Heart left ventricle (tissue), 16 donors: ENCODE measurements around the gene RGS9. TPM values are rescaled to one million over a fixed set of nuclear protein-coding genes. Genes with fewer than 3 reads are reported as not detected.

Source experiments
- ATAC-seq, 4 donors: fragments of 200-7000 bp; cut with Tn5 transposase; one replicate each; pipeline ENCODE4 v1.9.1; 2020 to 2022; ENCODE audit warnings: moderate library complexity in 4 of 4, mild to moderate bottlenecking in 3 of 4, moderate number of reproducible peaks in 1 of 4
- DNase-seq, 5 donors: peaks; one replicate each; pipeline ENCODE4 v3.0.0-alpha.2; 2020
- H3K27ac ChIP-seq, 12 donors: fragments of 200-600 bp; sonication (generic) in 4 of 12; one replicate each; pipeline versions ENCODE4 v1.5.0 to v1.8.0; 2016 to 2022; ENCODE audit warnings: mild to moderate bottlenecking in 2 of 12
- H3K27me3 ChIP-seq, 9 donors: fragments of 200-600 bp; sonication (generic) in 2 of 9; one replicate each; pipeline versions ENCODE4 v1.5.1 to v1.8.0; 2016 to 2022; ENCODE audit warnings: mild to moderate bottlenecking in 3 of 9
- H3K36me3 ChIP-seq, 9 donors: fragments of 200-600 bp; sonication (generic) in 2 of 9; one replicate each; pipeline versions ENCODE4 v1.5.0 to v1.8.0; 2018 to 2022; ENCODE audit warnings: mild to moderate bottlenecking in 2 of 9
- H3K4me1 ChIP-seq, 12 donors: fragments of 200-600 bp; sonication (generic) in 4 of 12; one replicate each; pipeline versions ENCODE4 v1.5.0 to v1.8.0; 2016 to 2022; ENCODE audit warnings: mild to moderate bottlenecking in 3 of 12
- H3K4me3 ChIP-seq, 12 donors: fragments of 200-600 bp; sonication (generic) in 4 of 12; one replicate each; pipeline versions ENCODE4 v1.5.0 to v1.8.0; 2017 to 2022; ENCODE audit warnings: mild to moderate bottlenecking in 9 of 12, moderate library complexity in 4 of 12
- H3K9me3 ChIP-seq, 12 donors: fragments of 200-600 bp; sonication (generic) in 4 of 12; one replicate each; pipeline versions ENCODE4 v1.5.0 to v1.8.0; 2016 to 2022; ENCODE audit warnings: mild to moderate bottlenecking in 1 of 12
- CTCF ChIP-seq, 12 donors: fragments of 200-600 bp; sonication (generic) in 4 of 12; IDR thresholded peaks; one replicate each; pipeline versions ENCODE4 v1.5.0 to v1.8.0; 2018 to 2022; ENCODE audit warnings: antibody characterized with exemption in 12 of 12, mild to moderate bottlenecking in 5 of 12
- POLR2A ChIP-seq, 2 donors: fragments of 450-650 bp; IDR thresholded peaks; one replicate each; pipeline ENCODE4 v1.6.1; 2017; ENCODE audit warnings: antibody characterized with exemption in 2 of 2, mild to moderate bottlenecking in 2 of 2, moderate library complexity in 2 of 2
- WGBS, 4 donors: extraction: QIAGEN DNeasy Blood & Tissue Kit in 2 of 4; methylation state at CpG; one replicate each; pipeline versions ENCODE4 v1.1.5 to v1.1.7; 2013 to 2018; 5-methylcytosine and 5-hydroxymethylcytosine counted together
- intact Hi-C, 10 donors: fragments of 100-400 bp; cut with DNase I; formaldehyde crosslinking; loops; one replicate each; pipeline versions ENCODE4 v1.11.1 to v1.14.2; 2022
- polyA plus RNA-seq, 2 donors: library from polyadenylated mRNA; stranded (reverse); fragments of 200-250 nt; gene quantifications; one replicate each; pipeline ENCODE4 v1.2.3, GENCODE V29; 2013
- total RNA-seq, 9 donors: library from RNA; depleted of rRNA in 2 of 9; stranded (reverse); fragments of >200 nt in 2 of 9; fragmentation: NEBNext Ultra II Directional in 3 of 9; extraction: Animal tissue kit (Norgen Biotek cat#: 25700) in 3 of 9; gene quantifications; one replicate each; pipeline versions ENCODE4 v1.1.0 to v1.2.4, GENCODE V29; 2016 to 2023
- donor health status: ischemic (EF 13 %, LVEDD 7.1; RV severe dilation, severe dysfunction).
- donor health status: healthy with polysubstance abuse.
- donor health status: DM: no; HTN: yes; CAD: no.
- donor health status: DM: no; HTN: no; CAD: no.
- donor health status: ischemic (EF 25% LVEDD 6.9; RV normal size, moderate dysfunction).
- donor health status: ischemic (EF 25% LVEDD 5.7; RV mildly dilated, moderate dysfunction).
- donor health status: healthy.
- donor health status: DM: yes; HTN: yes; CAD: no.
- donor health status: ischemic (EF 35%, LVEDD 5.7; RV mildly dilated, moderate dysfunction).
- donor health status: nonischemic (EF 11% LVEDD 7.7; RV severe dilation, severe dysfunction).
- donor health status: DM: yes; HTN: yes; CAD: no.
- donor health status: PGD.
- donor health status: ischemic (EF 29% LVEDD 5.4; RV normal size, mild dysfunction).
- donor health status: nonischemic (EF 23%, LVEDD 6.1; RV moderate dilation, normal function).

RGS9 gene
- total and polyA plus RNA-seq, 11 donors: 0.68 to 5.1 (median 1.4) TPM

DNA sequence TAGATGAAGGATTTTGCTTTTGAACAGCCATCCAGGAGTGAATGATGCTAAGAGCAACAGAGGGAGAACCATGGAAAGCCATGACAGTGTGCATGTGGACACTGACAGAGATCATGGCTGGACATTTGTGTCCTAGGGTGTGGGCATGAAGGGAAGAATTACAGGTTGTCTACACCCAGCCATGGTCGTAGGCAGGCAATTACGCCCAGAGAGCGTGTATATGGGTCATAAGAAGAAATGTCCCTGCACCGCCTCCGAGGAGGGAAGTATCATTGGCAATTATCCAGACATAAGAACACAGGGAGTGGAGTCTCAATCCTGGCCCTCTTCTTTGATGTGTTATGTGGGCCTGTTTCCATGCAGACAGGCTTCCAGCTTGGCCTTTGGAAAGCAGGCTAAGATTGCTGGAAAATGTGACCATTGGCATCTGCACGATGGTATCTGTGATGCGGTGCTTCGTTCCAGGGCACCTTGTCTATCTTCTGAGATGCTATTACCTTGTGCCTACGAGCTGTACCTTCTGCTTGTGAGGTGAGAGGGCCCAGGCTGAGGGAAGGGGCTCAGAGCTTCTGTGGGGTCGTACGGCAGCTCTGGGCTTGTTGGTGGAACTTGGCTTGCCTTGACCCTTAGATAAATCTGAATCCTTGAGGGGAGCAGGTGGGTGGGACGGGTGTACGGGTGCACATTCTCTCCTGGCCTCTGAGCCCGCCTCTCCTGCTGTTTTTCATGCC is 19.8 kb downstream of the RGS9 start:
- Histone ChIP-seq H3K36me3 (no peaks in the 10 kb centered on the region), H3K9me3 (no peaks in the 10 kb centered on the region), H3K4me1 (peaks cover 0 to 9% (median 0%) of the 10 kb centered on the region in 12 donors), H3K27ac (no peak overlapping the region), H3K4me3 (no peak overlapping the region), H3K27me3 (no peaks in the 10 kb centered on the region)
- peak in 1 of 4 donors; percentile 18 for ATAC-seq
- no peak for TF ChIP-seq POLR2A (IDR thresholded peaks at IDR 0.05)
- TF ChIP-seq CTCF (IDR thresholded peaks at IDR 0.05): no peak
- intact Hi-C loops: no loop called here
- WGBS, 4 donors: 81 to 89% (median 85%) methylated on average over 14 of the region's 14 CpGs
- DNase-seq: no peak

DNA sequence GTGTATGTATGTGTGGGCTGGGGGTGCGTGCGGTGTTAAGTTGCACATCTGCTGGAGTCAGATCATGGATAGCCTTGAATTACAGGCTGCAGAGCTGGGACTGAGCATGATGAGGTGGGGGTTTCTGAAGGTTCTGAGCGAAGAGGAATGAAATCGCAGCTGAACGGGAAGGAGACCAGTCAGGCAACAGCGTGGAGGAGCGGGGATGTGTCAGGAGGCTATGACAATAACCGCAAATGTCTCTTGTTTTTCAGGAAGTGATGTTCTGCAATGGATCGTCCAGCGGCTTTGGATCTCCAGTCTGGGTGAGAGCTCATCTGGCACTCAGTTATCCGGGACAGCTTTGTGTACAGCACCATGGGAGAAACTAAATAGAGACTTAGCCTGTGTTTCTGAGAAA is 20.9 kb downstream of the RGS9 start:
- 73 to 89% (median 83%) methylated on average over 11 of the region's 11 CpGs for WGBS, 4 donors
- ATAC-seq: no peak
- intact Hi-C loops: no loop called here

GRCh38 chr17:65158622-65159021 is 21.5 kb downstream of the RGS9 start:
- Histone ChIP-seq H3K27ac (no peak overlapping the region), H3K36me3 (no peaks in the 10 kb centered on the region), H3K4me3 (no peak overlapping the region), H3K27me3 (no peaks in the 10 kb centered on the region), H3K9me3 (no peaks in the 10 kb centered on the region), H3K4me1 (peaks cover 0 to 9% (median 0%) of the 10 kb centered on the region in 12 donors)
- ATAC-seq (no peak), DNase-seq (no peak)
- TF ChIP-seq POLR2A (IDR thresholded peaks at IDR 0.05) (no peak), CTCF (IDR thresholded peaks at IDR 0.05) (no peak)
- intact Hi-C loops: no loop called here
- WGBS, 4 donors: 88 to 96% (median 92%) methylated on average over 2 of the region's 2 CpGs

More for the DNA sequence above, 20.9 kb downstream of the RGS9 start:
- no peak for TF ChIP-seq CTCF (IDR thresholded peaks at IDR 0.05)
- no peak for TF ChIP-seq POLR2A (IDR thresholded peaks at IDR 0.05)
- H3K27ac ChIP-seq: no peak overlapping the region
- no peak for DNase-seq
- no peak overlapping the region for H3K4me3 ChIP-seq
- peaks cover 0 to 9% (median 0%) of the 10 kb centered on the region in 12 donors for H3K4me1 ChIP-seq
- H3K36me3 ChIP-seq: no peaks in the 10 kb centered on the region
- no peaks in the 10 kb centered on the region for H3K9me3 ChIP-seq
- H3K27me3 ChIP-seq: no peaks in the 10 kb centered on the region

DNA sequence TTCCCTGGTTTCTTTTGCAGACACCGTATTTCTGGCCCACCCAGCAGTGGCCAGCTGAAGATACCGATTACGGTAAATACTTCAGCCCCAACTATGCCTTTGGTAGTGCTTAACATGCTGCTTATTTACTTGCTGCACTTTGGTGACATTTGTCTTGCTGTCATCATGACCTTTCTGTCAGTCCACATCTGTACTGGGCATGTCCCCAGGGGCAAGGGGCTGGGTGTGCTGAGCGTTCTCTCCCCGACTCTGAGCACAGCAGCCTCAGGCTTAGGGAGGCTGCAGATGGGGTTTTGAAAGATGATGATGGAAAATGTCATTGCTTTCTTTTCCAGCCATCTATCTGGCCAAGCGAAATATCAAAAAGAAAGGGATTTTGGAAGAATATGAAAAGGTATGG is 23.3 kb downstream of the RGS9 start:
- Histone ChIP-seq H3K27me3 (no peaks in the 10 kb centered on the region), H3K4me3 (no peak overlapping the region), H3K36me3 (no peaks in the 10 kb centered on the region), H3K4me1 (peaks cover 0 to 3% (median 0%) of the 10 kb centered on the region in 12 donors), H3K9me3 (no peaks in the 10 kb centered on the region), H3K27ac (no peak overlapping the region)
- DNase-seq: no peak
- no peak for ATAC-seq
- TF ChIP-seq CTCF (IDR thresholded peaks at IDR 0.05): no peak
- no peak for TF ChIP-seq POLR2A (IDR thresholded peaks at IDR 0.05)
- WGBS, 4 donors: 76 to 87% (median 80%) methylated on average over 6 of the region's 6 CpGs
- intact Hi-C loops: no loop called here
